Loucy (cell line): ENCODE measurements around the gene NPTX2.

Experiments
- EZH2phosphoT487 ChIP-seq: fragments of 200-600 bp; IDR thresholded peaks from 2 replicates; pipeline ENCODE4 v1.6.1; 2018; ENCODE audit warnings: antibody characterized with exemption, mild to moderate bottlenecking, moderate library complexity, borderline replicate concordance
- TF ChIP-seq, protein P1 (sequence below): fragments of 200-600 bp; sonication (generic); conservative IDR thresholded peaks from 2 replicates; pipeline ENCODE4 v1.5.1; 2014; ENCODE audit warnings: mild to moderate bottlenecking, antibody characterized with exemption, low read length

DNA sequence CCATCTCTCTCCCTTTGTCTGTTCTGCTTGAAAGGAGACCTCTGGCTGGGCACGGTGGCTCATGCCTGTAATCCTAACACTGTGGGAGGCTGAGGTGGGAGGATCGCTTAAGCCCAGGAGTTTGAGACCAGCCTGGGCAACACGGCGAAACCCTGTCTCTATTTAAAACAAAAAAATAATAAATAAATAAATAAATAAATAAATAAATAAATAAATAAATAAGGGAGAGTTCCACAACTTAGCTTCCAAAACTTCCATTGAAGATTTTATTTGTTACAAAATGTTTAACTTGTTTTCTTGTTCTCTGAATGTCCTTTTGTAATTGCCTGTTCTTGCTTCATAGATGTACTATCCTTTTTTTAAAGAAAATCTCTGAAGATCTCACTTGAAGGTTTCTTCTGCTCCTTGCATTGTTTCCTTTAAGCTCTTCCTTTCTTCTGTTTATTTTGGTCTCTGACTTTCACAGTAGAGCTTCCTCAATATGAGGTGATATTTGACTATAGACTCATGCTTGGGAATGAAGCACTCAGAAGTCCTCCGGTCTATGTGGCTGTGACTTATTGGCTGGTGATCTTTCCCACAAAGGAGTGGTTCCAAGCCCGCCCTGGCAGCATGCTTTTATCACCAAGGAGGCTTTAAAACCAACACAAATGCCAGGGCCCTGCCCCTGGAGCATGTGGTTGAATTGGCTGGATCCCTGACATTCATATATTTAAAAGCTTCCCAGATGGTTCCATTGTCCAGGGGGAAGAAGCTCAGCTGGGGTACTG lies 18.1 kb upstream of the NPTX2 start:
- TF ChIP-seq, protein P1, sequence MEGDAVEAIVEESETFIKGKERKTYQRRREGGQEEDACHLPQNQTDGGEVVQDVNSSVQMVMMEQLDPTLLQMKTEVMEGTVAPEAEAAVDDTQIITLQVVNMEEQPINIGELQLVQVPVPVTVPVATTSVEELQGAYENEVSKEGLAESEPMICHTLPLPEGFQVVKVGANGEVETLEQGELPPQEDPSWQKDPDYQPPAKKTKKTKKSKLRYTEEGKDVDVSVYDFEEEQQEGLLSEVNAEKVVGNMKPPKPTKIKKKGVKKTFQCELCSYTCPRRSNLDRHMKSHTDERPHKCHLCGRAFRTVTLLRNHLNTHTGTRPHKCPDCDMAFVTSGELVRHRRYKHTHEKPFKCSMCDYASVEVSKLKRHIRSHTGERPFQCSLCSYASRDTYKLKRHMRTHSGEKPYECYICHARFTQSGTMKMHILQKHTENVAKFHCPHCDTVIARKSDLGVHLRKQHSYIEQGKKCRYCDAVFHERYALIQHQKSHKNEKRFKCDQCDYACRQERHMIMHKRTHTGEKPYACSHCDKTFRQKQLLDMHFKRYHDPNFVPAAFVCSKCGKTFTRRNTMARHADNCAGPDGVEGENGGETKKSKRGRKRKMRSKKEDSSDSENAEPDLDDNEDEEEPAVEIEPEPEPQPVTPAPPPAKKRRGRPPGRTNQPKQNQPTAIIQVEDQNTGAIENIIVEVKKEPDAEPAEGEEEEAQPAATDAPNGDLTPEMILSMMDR = no peak
- no peak for TF ChIP-seq EZH2phosphoT487
